Midbrain (tissue), 1 donor: Measurements from ENCODE around the gene STK17B.

ENCODE experiments used
- DNase-seq: peaks from one replicate; lab custom pipeline; 2025; lab: John Stamatoyannopoulos, UW

The STK17B gene

DNA sequence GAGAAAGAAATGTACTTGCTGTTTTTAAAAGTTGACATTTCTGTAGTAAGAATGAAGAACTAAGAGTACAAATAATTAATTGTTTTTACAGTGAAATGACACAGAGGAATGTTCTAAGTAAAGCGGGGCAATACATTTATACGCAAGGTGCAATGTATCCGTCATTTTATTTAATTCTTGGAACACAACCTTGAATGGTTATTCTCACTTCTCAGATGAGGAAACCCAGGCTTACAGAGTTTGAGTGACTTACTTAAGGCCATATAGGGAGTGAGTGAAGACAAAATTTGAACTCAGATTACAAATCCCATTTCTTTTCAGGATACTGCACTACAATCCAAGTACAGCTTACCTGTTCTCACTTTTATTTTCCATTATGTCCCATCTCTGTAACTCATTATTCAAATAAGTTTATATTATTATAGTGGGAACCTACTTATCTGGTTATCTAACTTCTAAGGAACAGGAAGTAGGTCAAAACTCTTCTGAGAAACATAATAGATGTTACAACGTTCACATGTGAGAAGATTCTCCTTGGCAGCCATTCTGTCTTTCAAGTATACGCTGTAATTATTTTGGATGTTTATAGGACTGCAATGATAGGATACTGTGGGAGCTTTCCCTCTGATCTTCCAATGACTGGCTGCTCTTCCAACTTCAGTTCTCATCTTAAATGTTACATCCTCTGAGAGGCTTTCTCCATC is 12.3 kb upstream of the STK17B start:
- DNase-seq, result no peak

DNA sequence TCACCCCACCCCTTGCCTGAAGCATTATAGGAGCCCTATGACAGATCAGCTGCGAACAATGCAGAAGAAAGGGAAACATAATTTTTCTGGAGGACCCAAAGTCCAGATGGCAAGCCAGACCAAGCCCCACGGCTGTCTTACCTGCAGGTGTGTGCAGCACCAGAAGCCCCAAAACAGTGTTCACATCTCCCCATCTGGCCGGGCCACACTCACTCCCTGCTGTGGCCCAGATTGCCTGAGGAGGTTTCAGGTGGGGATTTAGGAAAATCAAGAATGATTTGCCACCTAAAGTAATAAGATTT is 11.7 kb upstream of the STK17B start:
- no peak for DNase-seq

DNA sequence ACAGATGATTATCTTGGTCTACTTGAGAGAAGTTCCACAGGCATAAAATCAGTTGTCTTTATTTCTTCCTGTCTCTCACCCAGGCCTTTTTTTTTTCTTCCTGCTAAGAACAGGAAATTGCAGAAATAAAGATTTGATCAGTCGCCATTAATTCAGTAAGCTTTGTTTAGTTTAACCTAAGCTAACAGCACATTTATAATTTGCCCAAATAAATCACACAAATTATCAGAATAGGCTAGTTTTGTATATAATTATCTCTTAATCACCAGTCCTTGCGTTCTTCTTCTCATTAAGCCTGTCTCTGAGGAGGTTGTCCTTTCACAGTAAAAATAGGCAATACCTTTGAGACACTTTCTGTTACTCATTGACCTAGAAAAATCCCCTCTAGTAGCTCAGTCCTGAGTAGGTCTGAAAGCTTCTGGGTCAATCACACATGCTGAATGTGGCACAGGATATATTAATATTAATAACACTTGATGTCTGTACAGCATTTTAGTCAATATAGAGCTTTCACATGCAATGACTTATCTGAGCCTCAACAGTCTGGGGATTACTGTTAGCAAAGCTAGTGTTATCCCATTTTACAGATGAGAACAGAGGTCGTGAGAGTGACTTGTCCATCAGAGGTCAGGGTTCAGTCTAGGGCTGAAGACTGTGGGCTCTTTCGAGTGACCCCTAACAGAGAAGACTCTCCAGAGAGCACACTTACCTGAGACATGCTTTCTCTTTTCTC is 11.2 kb upstream of the STK17B start:
- DNase-seq, result no peak

DNA sequence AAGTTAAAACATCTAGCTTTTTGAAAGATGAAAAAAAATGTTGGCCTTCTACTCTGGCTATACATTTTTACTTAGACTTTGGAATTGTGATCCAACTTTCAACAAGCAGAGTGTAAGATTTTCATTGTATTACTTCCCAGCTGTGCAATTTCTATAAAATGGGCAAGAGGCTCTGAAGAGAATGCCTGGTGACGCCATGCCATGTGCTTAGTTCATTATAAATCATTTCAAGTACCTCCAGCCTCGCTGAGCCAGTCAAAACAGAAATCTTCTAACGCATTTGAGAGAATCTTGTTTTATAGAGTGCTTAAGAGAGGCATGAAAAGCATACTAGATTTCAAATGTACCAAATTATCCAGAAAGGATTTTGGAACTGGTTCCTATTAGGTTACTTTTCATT is 10.1 kb upstream of the STK17B start:
- DNase-seq, result no peak

DNA sequence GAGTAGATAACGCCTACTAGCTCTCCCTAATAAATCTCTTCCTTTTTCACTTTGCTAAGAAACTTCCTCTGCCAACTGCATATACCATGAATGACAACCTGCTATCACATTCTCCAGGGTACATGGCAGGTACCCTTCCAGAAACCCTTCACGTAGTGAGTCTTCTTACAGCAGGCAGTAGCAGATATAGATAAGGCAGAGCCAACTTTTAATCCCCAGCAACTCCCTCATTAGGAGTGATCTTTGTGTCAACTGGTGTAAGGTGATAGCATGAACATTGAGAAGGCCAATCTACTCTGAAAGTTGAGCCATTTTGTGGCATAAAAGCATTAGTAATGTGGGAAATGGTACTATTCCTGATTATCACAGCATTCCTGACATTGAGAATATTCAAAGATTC is 5.7 kb upstream of the STK17B start:
- DNase-seq, result no peak

DNA sequence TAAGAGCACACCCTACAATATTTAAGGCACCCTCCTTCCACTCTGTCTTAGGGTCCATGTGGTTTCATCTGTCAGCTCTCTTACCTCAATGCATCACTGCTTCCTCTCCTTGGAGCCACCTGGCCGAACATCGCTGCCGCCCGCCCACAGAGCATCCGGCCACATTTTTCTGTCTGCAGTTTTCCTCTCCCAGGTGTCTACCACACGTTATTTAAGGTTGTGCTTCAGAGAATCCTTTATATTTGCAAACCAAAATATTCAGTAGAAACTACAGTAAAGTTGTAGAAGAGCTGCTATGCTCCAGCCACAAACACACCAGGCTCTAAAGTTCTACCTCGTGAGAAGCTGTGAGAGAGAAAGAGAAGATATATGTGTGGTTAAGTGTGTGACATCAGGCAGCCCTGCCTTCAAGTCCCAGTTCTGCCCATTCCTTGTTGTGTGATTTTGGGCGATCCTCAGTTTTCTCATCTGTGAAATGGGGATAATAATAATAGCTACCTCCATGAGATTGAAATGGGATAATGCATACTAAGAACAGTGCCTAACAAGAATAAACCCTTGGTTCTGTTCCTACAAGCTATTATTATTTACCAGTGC is 4.9 kb upstream of the STK17B start:
- DNase-seq, result no peak

DNA sequence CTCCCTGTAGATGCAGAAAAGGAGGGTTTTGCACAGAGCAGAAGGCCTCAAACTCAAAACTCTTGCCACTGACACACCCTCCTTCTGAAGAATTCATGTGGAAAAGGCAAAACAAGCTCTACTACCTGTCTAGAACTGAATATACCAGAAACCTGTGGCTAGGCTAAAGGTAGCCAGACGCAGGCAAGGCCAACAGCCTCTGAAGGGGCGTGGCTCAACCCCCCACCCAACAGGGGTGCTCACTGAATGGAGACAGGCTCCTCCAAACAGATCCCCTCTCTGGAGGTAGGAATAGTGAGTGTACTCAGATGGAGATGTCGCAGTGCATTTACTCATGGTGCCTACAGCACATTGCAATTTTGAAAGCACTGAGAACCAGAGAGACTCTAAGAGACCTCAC is 3.0 kb upstream of the STK17B start:
- no peak for DNase-seq

DNA sequence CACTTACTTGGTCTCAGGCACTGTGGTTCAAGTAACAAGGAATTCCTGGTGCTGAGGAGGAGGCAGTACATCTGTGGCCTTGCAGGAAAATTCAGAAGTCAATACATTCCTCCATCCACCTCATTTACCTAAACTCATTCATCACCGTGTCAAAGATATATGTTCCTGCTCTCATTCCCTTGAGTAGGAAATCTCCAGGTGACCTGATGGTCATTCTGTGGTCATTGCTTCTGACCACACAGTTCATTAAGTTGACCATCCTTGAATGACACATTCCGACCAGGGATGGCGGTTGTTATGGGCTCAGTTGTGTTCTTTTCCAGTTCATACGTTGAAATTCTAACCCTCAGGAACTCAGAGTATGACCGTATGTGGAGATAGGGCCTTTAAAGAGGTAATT is 2.1 kb upstream of the STK17B start:
- DNase-seq, result no peak

DNA sequence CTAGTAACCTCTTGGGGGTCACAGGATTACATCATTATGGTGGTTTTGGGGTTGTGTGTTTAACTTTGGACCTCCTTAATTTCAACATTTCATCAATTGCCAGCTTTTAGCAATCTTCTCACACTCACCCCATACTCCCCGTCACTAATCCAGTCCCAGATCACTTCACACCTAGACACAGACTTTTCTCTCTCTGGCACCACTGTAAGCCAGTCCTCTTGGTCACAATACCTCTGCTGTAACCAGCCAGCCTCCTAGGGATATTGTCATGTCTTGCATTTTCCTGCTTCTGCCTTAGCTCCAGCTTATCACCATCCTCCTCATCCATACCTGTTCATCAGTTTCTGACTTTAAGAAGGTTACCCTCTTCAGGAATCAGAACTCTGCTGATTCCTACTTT is 1.6 kb upstream of the STK17B start:
- no peak for DNase-seq

DNA sequence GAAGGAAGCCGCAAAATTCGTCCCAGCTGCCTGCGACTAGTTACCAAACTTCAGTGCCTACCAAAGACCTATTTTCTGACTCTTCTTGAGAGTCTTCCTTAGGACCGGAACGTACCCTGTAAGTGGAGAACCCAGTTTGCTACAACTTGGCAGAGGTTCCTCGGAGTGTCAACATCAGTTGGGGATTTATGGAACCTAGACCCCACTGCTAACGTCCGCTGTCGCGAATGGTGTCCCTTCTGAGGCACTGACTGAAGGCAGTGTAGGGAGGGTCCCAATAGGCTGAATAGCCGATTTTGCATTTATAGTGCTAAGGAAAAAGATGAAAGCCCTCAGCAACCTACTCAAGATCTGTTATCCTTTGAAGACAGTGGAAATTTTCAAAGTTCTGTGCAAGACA is 568 bp upstream of the STK17B start:
- no peak for DNase-seq

DNA sequence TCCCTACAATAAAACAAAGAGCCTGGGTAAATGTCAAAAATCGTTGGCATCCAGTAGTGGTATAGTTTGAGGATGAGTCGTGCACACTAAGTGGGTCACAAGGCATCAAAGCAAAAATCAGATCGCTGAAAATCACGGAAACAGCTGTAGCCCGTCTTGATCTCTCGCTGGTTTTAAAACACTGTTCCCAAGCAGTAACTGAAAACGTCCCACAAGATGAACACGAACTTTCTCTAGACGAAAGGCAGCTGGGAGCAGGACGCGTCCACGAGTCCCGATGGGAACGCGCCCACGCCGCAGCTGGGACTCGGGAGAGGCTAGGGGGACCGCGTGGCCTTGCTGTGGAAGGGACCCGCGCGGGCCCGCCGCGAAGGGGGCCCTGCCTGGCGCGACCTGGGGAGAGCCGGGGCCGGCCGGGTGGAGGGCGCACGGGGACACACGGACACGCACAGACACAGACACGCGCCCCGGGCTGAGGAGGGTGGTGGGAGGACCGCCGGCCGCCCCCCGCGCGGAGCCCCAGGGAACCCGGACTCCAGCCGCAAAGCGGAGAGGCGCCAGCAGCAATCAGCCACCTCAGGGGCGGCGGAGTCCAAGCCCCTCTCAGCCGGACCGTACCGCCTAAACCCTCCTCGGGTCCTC is 651 bp downstream of the STK17B start:
- DNase-seq, result no peak

DNA sequence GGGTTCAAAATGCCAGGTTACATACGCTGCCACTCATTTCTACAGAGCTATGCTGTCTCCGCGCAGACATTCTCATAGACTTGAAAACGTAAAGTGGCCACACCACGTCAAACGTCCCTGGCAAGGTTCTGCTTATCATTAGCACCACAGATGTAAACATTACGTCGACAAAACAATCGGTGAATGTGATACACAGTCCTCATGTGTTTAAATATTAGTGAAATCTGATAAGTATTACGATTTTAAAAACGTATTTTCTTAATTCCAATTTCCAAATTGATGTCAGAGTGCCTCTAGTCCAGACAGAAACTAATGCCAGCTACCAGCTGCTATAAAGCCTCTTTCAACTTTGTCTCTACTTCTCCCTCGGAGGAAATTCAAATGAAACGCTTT is 1.2 kb downstream of the STK17B start:
- DNase-seq, result no peak

DNA sequence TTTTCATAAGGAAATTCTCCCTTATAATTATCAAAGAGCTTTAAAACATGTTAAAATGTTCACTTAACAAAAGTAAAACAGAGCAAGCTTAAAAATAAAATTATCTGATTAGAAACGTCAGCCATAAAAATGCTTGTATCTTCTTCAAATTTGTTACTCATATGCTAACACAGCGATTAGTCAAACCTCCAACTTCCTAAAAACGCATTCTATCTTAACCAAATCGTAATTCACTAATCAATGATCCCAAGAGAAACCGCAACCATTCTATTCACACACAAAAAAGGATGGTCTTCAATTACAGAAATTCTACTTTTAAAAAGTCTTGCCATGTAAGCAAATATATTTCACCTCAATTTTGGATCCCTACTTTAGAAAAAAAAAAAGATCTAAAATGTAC is 1.9 kb downstream of the STK17B start:
- DNase-seq, result no peak

DNA sequence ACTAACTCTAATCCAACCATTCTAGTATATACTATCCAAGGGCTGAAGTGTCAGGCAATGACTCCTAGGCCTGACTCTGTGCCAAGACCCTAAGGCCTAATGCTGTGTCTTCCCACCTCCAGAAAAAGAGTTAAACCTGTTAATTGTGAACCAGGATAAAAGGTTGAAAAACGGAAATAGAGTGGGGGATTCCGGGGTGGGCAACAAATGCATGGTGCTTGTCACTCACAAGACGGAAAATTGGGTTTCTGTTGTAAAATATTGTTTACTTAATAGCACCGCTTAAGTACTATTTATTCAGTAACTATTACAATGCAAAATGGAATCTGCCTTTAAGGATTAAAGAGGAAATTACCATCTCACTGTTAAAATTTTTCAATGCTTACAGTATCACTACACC is 3.2 kb downstream of the STK17B start:
- no peak for DNase-seq

DNA sequence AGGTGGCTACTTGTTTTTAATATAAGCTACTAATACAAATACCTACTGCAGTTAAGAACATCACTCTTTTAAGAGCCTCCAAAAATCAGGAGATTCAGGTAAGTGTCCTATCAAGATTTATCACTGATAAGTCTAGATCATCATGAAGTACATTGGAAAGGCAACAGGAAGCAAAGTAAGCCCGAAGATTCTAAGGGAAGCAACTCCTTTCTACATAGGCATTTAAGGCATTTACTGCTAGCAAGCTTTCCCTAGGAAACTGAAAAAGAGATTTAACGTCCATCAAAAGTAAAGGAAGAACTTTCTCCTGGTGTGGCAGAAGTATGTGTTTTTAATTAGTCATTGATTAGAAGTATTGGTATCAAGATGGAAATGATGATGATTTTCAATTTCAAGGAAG is 3.7 kb downstream of the STK17B start:
- DNase-seq, result no peak

DNA sequence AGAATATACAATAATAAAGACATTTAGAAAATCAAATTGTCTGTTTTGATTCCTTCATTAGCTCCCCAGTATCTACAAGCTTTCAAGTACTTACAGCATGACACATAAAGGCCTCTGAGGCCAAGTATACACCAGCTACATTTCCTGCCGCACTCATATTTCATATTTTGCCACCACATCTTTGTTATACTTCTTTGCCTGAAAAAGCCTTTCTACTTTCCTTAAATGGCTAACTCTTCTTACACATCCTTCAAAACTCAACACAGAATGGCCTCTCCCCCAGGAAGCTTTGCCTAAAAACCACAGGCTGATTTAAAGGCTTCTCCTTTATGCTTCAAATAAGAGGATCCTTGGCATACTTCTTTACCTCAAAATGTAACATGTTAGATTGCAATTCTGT is 4.5 kb downstream of the STK17B start:
- DNase-seq, result no peak

DNA sequence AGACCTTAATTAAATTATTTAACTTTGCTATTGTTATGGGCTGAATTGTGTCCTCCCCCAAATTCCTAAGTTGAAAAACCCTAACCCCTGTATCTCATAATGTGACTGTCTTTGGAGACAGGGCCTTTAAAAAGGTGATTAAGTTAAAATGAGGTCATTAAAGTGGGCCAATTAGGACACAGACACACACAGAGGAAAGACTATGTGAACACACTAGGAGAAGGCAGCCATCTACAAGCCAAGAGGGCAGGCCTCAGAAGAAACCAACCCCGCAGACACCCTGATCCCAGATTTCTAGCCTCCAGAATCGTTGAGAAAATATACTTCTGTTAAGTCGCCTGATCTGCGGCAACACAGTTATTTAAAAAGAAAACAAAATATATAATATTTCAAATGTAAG is 6.4 kb downstream of the STK17B start:
- DNase-seq, result no peak

DNA sequence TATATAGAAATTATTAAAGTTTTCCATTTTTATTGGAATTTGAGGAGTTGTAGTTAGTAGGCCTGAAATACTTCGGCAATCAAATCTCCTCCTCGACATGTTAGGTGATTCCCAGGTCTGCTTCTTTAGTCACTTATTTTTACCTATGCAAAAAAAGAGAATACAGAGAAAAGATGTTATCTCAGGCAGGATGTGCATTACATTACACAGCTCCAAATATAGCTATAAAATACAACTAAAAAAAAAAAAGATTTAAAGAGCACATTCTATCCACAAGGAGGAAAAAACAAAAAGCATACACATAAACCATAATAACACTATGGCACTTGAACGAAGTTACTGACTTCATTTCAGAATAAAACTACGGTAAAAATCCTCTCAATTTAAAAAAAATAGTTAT is 8.1 kb downstream of the STK17B start:
- no peak for DNase-seq

DNA sequence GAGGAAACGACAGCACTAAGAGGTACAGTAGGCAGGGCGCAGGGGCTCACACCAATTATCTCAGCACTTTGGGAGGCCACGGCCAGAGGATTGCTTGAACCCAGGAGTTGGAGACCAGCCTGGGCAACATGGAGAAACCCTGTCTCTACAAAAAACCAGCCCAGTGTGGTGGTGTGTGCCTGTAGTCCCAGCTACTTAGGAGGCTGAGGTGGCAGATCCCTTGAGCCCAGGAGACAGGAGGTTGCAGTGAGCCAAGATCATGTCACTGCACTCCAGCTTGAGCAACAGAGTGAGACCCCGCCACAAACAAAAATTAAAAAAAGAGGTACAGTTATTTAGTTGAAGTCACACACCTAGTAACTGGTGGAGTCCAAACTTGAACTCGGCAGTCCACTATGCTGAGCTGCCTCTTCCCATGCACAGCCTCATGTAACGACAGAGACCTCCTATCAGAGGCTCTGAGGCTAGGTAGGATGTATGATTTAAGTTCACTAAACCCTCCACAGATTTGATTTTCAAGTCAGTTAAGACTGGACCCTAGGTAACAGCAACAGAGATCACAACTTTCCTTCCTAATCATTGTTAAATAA is 8.7 kb downstream of the STK17B start:
- DNase-seq, result no peak

DNA sequence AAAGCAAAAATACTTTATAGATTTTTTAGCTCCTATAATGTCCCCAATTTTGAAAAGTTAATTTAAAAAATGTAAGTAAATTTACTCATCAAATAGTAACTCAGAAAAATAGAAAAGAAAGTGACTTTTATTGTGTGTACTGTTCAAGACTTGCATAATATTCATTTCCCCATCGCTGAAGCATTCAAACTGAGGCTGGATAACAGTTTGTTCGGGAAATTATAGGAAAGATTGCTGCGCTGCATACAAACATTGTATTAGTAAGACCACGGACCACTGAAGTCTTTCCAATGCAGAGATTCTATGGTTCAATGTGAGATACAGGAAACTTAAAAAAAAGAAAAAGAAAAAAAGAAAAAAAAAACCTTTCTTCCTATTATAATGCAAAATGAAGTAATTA is 10.4 kb downstream of the STK17B start:
- no peak for DNase-seq

DNA sequence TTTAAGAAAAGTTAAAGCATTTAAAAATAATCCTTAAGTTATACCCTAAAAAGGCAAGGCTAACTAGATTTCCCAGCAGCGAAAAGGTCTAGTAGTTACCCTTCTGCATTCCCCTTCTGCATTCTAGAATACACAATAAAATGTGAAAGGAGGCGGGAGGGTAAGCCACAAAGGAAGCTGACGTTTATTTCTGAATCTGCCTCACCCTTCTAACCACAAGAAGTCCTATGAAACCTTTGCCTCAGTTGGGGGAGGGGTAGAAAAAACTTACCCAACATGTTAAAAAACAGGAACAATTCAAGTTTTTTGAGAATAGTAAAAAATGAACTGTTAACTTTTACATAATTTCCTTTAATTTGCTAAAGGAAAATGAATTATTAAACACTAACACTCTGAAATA is 11.3 kb downstream of the STK17B start:
- DNase-seq, result no peak

DNA sequence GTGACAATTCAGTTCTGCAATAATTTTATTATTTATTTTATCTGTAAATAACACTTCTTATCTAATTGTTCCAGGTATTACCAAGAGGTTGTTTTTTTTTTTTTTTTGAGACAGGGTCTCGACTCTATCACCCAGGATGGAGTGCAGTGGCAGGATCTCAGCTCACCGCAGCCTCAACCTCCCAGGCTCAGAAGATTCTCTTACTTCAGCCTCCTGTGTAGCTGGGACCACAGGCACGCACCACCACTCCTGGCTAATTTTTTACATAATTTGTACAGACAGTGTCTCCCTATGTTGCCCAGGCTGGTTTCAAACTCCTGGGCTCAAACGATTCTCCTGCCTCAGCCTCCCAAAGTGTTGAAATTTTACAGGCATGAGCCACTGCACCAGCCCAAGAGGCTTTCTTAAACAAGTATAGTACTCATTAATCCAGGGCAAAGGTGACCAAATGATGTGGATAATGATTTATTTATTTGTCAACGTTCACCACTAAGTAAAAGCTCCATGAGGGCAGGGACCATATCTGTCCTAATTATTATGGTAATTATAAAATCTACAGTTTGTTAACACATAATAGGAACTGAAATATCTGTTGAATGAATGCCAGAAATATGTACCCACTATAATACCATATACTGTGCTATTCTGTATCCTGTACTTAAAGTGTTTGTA is 12.0 kb downstream of the STK17B start:
- no peak for DNase-seq
